ENCODE measurements around the gene ZBTB20. TPM values are rescaled to one million over a fixed set of nuclear protein-coding genes. Genes with fewer than 3 reads are reported as not detected.

The ZBTB20 gene
- total RNA-seq, 1 experiment from 2014 or later: 0.62 TPM

- H3K27me3 ChIP-seq (ENCODE audit: control insufficient read depth, insufficient read depth, low read length): no peaks in the 10 kb centered on the region
- H3K36me3 ChIP-seq (replicated peaks; ENCODE audit: control insufficient read depth, insufficient read depth, low read length): no peaks in the 10 kb centered on the region
- DNase-seq: no peak
- no peak overlapping the region for H3K4me3 ChIP-seq (ENCODE audit: insufficient read depth, low read depth, low read length)
Observed at GRCh38 chr3:114675104-114675503, 472.0 kb downstream of the ZBTB20 start.

GRCh38 chr3:114674036-114674435 lies 473.1 kb downstream of the ZBTB20 start:
- no peaks in the 10 kb centered on the region for H3K27me3 ChIP-seq (ENCODE audit: control insufficient read depth, insufficient read depth, low read length)
- H3K36me3 ChIP-seq (replicated peaks; ENCODE audit: control insufficient read depth, insufficient read depth, low read length): no peaks in the 10 kb centered on the region
- no peak for DNase-seq
- H3K4me3 ChIP-seq (ENCODE audit: insufficient read depth, low read depth, low read length): no peak overlapping the region

DNA sequence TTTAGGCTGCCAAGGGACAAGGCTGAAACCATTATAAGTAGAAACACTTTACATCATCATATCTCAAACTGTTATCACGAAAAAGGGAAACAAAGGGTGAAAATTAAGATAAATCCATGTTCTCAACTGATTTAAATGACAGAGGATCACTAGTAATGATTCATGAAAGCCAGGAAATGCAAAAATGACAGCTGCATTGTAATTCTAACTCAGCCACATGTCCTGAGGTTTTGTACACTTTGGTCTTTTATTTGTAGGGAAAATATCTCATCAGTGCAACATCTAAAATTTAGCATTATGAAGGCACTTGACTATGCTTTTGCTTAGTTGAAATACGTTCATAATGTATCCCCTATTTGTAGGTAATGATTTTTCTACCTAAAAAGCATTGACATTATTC lies 473.6 kb downstream of the ZBTB20 start:
- no peak for DNase-seq
- Histone ChIP-seq H3K4me3 (ENCODE audit: insufficient read depth, low read depth, low read length) (no peak overlapping the region), H3K36me3 (replicated peaks; ENCODE audit: control insufficient read depth, insufficient read depth, low read length) (no peaks in the 10 kb centered on the region), H3K27me3 (ENCODE audit: control insufficient read depth, insufficient read depth, low read length) (no peaks in the 10 kb centered on the region)

- DNase-seq: no peak
- H3K4me3 ChIP-seq (ENCODE audit: insufficient read depth, low read depth, low read length): no peak overlapping the region
- no peaks in the 10 kb centered on the region for H3K27me3 ChIP-seq (ENCODE audit: control insufficient read depth, insufficient read depth, low read length)
- no peaks in the 10 kb centered on the region for H3K36me3 ChIP-seq (replicated peaks; ENCODE audit: control insufficient read depth, insufficient read depth, low read length)
Observed at GRCh38 chr3:114672692-114673447, 474.2 kb downstream of the ZBTB20 start.

- no peaks in the 10 kb centered on the region for H3K36me3 ChIP-seq (replicated peaks; ENCODE audit: control insufficient read depth, insufficient read depth, low read length)
- H3K27me3 ChIP-seq (ENCODE audit: control insufficient read depth, insufficient read depth, low read length): no peaks in the 10 kb centered on the region
- no peak overlapping the region for H3K4me3 ChIP-seq (ENCODE audit: insufficient read depth, low read depth, low read length)
- no peak for DNase-seq
Observed at GRCh38 chr3:114671741-114672510, 475.2 kb downstream of the ZBTB20 start.

GRCh38 chr3:114669614-114670013 lies 477.5 kb downstream of the ZBTB20 start:
- H3K36me3 ChIP-seq (replicated peaks; ENCODE audit: control insufficient read depth, insufficient read depth, low read length): no peaks in the 10 kb centered on the region
- no peak overlapping the region for H3K4me3 ChIP-seq (ENCODE audit: insufficient read depth, low read depth, low read length)
- no peak for DNase-seq
- no peaks in the 10 kb centered on the region for H3K27me3 ChIP-seq (ENCODE audit: control insufficient read depth, insufficient read depth, low read length)

- Histone ChIP-seq H3K36me3 (replicated peaks; ENCODE audit: control insufficient read depth, insufficient read depth, low read length) (no peaks in the 10 kb centered on the region), H3K27me3 (ENCODE audit: control insufficient read depth, insufficient read depth, low read length) (no peaks in the 10 kb centered on the region), H3K4me3 (ENCODE audit: insufficient read depth, low read depth, low read length) (no peak overlapping the region)
- DNase-seq: no peak
Observed at GRCh38 chr3:114668099-114668498, 479.0 kb downstream of the ZBTB20 start.

- DNase-seq: no peak
Observed at GRCh38 chr3:114666623-114667022, 480.5 kb downstream of the ZBTB20 start.

DNA sequence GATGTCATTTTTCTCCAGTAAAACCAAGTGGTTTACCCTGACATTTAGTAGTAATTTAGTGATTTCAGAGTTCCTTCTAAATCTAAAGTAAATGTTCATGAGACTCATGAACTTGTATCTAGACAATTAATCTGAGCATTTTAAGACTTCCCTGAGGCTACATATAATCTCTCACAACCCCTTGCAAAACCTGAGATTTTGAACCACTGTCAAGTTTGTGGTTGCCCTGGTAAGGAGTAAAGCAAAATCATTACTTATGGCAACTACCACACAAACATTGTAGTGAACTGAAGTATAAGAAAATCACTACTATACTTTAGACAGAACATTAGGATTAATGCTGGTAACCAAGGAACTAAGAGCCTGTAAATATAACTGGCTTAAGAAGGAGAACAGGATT lies 483.1 kb downstream of the ZBTB20 start:
- no peaks in the 10 kb centered on the region for H3K36me3 ChIP-seq (replicated peaks; ENCODE audit: control insufficient read depth, insufficient read depth, low read length)
- DNase-seq: no peak

More at GRCh38 chr3:114666623-114667022, 480.5 kb downstream of the ZBTB20 start:
- Histone ChIP-seq H3K4me3 (ENCODE audit: insufficient read depth, low read depth, low read length) (no peak overlapping the region), H3K27me3 (ENCODE audit: control insufficient read depth, insufficient read depth, low read length) (no peaks in the 10 kb centered on the region), H3K36me3 (replicated peaks; ENCODE audit: control insufficient read depth, insufficient read depth, low read length) (no peaks in the 10 kb centered on the region)

GRCh38 chr3:114660808-114661207 lies 486.3 kb downstream of the ZBTB20 start:
- H3K27me3 ChIP-seq (ENCODE audit: control insufficient read depth, insufficient read depth, low read length): no peaks in the 10 kb centered on the region
- no peak overlapping the region for H3K4me3 ChIP-seq (ENCODE audit: insufficient read depth, low read depth, low read length)
- H3K36me3 ChIP-seq (replicated peaks; ENCODE audit: control insufficient read depth, insufficient read depth, low read length): no peaks in the 10 kb centered on the region
- DNase-seq: no peak

More for the DNA sequence above, 483.1 kb downstream of the ZBTB20 start:
- Histone ChIP-seq H3K4me3 (ENCODE audit: insufficient read depth, low read depth, low read length) (no peak overlapping the region), H3K27me3 (ENCODE audit: control insufficient read depth, insufficient read depth, low read length) (no peaks in the 10 kb centered on the region)

DNA sequence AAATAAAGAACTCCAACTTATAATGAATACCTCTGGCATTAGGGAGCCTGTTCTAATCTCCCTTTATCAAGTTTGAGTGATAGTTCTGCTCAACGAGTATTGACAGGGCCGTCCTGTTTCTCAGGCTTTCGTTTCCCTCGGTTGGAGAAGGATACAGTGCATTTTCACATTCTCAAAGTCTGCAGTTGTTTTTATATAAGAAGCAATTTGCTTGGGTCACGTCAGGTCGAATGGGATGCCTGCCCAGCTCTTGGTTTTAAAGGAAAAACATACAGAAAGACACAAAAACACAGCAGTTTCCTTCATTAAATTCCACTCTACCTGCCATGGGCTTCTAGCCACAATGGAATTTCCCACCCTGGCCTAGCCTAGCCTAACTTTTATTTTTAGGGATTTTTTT lies 487.0 kb downstream of the ZBTB20 start:
- Histone ChIP-seq H3K36me3 (replicated peaks; ENCODE audit: control insufficient read depth, insufficient read depth, low read length) (no peaks in the 10 kb centered on the region), H3K27me3 (ENCODE audit: control insufficient read depth, insufficient read depth, low read length) (no peaks in the 10 kb centered on the region), H3K4me3 (ENCODE audit: insufficient read depth, low read depth, low read length) (no peak overlapping the region)
- DNase-seq: no peak

DNA sequence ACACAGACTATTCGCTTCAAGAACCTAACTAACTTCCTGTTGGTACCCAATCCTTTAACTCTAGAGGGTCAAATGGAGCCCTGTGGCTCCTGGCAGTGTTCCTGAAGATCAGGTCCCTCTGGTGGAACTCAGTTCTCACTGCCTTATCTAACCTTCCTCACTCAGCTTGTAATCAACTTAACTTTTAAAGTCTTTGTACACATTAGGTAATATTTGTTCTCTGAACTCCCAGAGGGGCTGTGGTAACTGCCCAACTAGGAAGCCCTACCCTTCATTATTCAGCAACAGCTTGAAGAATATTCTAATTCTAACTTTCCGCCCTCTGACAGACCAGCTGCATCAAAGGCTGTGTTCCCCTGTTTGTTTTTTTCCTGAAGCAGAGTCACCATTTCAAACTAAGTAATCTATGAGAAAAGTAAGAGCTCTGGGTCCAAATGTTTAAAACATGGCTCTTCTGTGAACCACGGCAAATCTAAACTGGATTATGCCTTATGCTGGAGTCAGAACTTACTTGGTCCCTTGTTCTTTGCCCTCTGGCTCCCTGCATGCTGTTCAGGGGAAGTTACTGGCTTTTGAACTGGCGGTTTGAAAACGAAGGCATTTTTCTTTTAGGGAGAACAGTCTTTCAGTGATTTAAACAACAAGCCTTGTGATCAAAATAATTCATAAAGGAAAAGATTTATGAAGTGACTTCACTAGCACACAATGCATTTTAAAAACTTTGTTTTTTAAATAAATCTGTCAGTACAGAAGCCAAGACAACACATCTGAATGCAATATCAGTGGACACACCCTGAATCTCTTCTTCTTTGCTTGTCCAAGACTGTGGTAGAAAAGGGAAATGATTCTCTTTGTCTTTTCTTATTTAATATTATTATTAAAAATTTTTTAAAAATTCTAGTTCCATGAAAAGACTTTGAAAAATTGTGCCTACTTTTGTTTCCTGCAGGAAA lies 487.7 kb downstream of the ZBTB20 start:
- no peak for DNase-seq
- Histone ChIP-seq H3K4me3 (ENCODE audit: insufficient read depth, low read depth, low read length) (no peak overlapping the region), H3K36me3 (replicated peaks; ENCODE audit: control insufficient read depth, insufficient read depth, low read length) (no peaks in the 10 kb centered on the region), H3K27me3 (ENCODE audit: control insufficient read depth, insufficient read depth, low read length) (no peaks in the 10 kb centered on the region)

GRCh38 chr3:114651555-114651954 lies 495.5 kb downstream of the ZBTB20 start:
- no peak for DNase-seq
- no peaks in the 10 kb centered on the region for H3K27me3 ChIP-seq (ENCODE audit: control insufficient read depth, insufficient read depth, low read length)
- no peaks in the 10 kb centered on the region for H3K36me3 ChIP-seq (replicated peaks; ENCODE audit: control insufficient read depth, insufficient read depth, low read length)
- H3K4me3 ChIP-seq (ENCODE audit: insufficient read depth, low read depth, low read length): no peak overlapping the region

- DNase-seq: no peak
- no peaks in the 10 kb centered on the region for H3K27me3 ChIP-seq (ENCODE audit: control insufficient read depth, insufficient read depth, low read length)
Observed at GRCh38 chr3:114650808-114651207, 496.3 kb downstream of the ZBTB20 start.

More at GRCh38 chr3:114650808-114651207, 496.3 kb downstream of the ZBTB20 start:
- Histone ChIP-seq H3K4me3 (ENCODE audit: insufficient read depth, low read depth, low read length) (no peak overlapping the region), H3K36me3 (replicated peaks; ENCODE audit: control insufficient read depth, insufficient read depth, low read length) (no peaks in the 10 kb centered on the region)
